Calu3 (cell line): ENCODE results near the gene CALML4. TPM values are rescaled to one million over a fixed set of nuclear protein-coding genes. Genes with fewer than 3 reads are reported as not detected.

Experiments used
- BruUV-seq: library from RNA; stranded (reverse); fragments of 400-500 nt; replicated peaks from 2 replicates; lab custom pipeline; 2021; lab: Mats Ljungman, UMichigan
- CTCF ChIA-PET: fragments of 300-600 bp; sonication (Branson Sonifier 250); formaldehyde crosslinking; loops from one replicate; lab custom pipeline; 2022; ENCODE audit warnings: antibody characterized with exemption; lab: Charles Lee
- DNase-seq: peaks from one replicate; pipeline ENCODE4 v3.0.0; 2022
- H3K27ac Mint-ChIP-seq: one replicate; pipeline ENCODE4 v1.8.0; 2022; ENCODE audit warnings: mixed read lengths; ENCODE audit not compliant: unreplicated experiment
- H3K27me3 Mint-ChIP-seq: one replicate; pipeline ENCODE4 v1.8.0; 2022; ENCODE audit warnings: mixed read lengths; ENCODE audit not compliant: unreplicated experiment
- H3K36me3 Mint-ChIP-seq: one replicate; pipeline ENCODE4 v1.8.0; 2022; ENCODE audit warnings: mild to moderate bottlenecking, moderate library complexity, mixed read lengths; ENCODE audit not compliant: insufficient read depth, unreplicated experiment
- H3K4me1 Mint-ChIP-seq: one replicate; pipeline ENCODE4 v1.8.0; 2022; ENCODE audit warnings: mild to moderate bottlenecking, low read depth, mixed read lengths; ENCODE audit not compliant: unreplicated experiment
- H3K4me3 Mint-ChIP-seq: one replicate; pipeline ENCODE4 v1.8.0; 2022; ENCODE audit warnings: mild to moderate bottlenecking, low read depth, moderate library complexity, mixed read lengths; ENCODE audit not compliant: unreplicated experiment
- H3K9me3 Mint-ChIP-seq: one replicate; pipeline ENCODE4 v1.8.0; 2022; ENCODE audit warnings: low read depth, mixed read lengths; ENCODE audit not compliant: unreplicated experiment
- CTCF ChIP-seq: fragments of 200-600 bp; IDR thresholded peaks from one replicate; pipeline ENCODE4 v1.8.0; 2022; ENCODE audit warnings: antibody characterized with exemption; ENCODE audit not compliant: unreplicated experiment
- intact Hi-C: fragments of 100-400 bp; cut with micrococcal nuclease; formaldehyde crosslinking; loops from one replicate; pipeline ENCODE4 v1.10.0; 2022; ENCODE audit not compliant: unreplicated experiment
- total RNA-seq: library from RNA; stranded (reverse); gene quantifications from 2 replicates; pipeline ENCODE4 v1.2.3, GENCODE V29; 2022

Gene CALML4
- total RNA-seq, 1 experiment from 2014 or later, result 24.1 TPM

DNA sequence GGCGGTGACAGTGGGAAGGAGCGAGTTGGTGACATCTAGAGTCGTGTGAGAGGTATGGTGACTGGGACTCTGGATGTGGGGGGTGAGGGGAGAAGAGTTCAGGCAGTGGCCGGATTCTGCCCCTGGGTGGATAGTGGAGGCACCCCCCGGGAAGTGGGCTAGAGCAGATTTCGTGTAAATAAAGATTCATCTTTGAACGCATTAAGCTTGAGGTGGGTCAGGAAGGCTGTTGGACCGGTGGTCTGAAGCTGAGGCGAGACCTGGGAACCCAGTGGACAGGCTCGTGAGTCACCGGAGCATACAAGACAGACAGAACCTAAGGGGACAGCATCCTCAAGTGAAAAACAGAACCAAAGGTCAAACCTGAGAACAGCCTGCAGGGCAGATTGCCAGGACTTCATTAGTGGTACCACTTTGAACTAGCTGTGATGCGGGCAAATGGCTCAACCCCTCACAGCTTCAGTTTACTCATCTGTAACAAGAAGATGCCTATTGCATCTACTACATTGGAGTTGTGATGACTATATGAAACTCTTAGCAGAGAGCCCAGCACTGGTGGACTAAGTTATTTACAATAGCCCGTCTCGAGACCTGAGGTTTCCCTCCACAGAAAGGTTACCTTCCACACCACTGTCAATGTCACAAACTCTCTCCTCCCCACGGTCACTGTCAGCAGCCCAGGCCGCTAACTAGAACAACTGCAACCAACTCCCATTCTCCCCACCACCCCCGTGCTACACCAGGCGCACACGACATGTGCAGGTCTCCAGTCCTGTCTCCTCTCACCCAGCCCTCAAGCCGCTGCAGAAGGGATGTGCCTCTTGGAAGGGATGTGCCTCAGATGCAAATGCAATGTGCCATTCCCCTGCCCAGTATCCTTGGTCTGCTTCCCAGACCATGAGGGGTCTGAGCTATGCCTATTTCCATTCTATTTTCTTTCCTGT lies 25.3 kb upstream of the CALML4 start:
- Mint-ChIP-seq H3K9me3 (no peaks in the 10 kb centered on the region), H3K27me3 (peaks cover 10% of the 10 kb centered on the region), H3K27ac (no peak overlapping the region), H3K4me3 (peak overlapping the region; percentile 93), H3K4me1 (peaks cover 21% of the 10 kb centered on the region), H3K36me3 (peaks cover 34% of the 10 kb centered on the region)
- DNase-seq, result no peak
- TSS peak; percentile 41 for BruUV-seq
- no peak for TF ChIP-seq CTCF
- CTCF ChIA-PET, result interaction anchor here (0.9 to 2.0 kb wide), 3 partner anchors 23 to 35 kb away, joined by 3 to 10 read pairs (median 4); no protein-coding TSS in a partner anchor
- intact Hi-C loops, result no loop called here

DNA sequence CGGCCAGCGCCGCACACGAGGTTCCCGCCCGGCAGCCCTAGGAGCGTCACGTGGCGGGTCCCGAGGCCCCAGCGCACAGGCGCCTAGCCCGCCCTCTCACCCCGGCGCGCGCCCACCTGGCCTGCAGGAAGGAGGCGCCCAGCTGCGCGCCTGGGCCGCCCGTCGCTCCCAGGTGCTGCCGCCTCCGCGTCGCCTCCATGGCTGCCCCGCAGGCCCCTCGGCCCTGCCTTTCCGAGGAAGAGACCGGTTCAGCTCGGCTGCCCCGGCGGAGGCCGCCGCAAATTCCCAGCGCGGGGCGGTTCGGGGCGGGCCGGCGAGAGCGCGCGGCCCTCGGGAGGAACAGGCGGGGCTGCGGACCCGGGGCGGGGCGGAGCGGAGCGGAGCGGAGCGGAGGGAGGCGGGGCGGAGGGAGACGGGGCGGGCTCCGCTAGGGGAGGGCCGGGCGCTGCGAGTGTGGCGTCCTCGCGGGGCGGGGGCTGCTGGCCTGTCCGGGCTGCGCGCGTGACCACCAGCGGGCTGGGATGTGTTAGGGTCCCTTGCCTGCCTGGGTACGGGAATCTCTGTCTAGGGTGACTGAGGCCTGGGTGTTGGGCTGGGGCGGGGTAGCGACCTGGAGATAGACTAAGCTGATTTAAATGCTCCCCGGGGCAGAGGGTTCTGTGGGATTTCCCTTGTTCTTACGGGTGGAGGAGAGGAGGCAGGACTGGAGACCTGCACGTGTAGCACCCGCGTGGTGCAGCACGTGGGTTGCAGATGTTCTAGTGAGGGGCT lies 24.4 kb upstream of the CALML4 start, which contains the start of gene CLN6:
TSS of gene CLN6 (minus strand) at position 343 of the 771 bp plus-strand sequence. CDS start at position 199, 144 bp downstream.
- TF ChIP-seq CTCF, result no peak
- CTCF ChIA-PET, result interaction anchor here (0.6 to 2.0 kb wide), 5 partner anchors 24 to 77 kb away, joined by 3 to 10 read pairs (median 3); no protein-coding TSS in a partner anchor
- H3K9me3 Mint-ChIP-seq, result no peaks in the 10 kb centered on the region
- peaks cover 34% of the 10 kb centered on the region for H3K36me3 Mint-ChIP-seq
- DNase-seq, result peak; percentile 90
- H3K4me1 Mint-ChIP-seq, result peaks cover 28% of the 10 kb centered on the region
- H3K27me3 Mint-ChIP-seq, result peaks cover 10% of the 10 kb centered on the region
- H3K4me3 Mint-ChIP-seq, result peak within 1 kb of the TSS; percentile 93
- no TSS peak for BruUV-seq
- intact Hi-C loops, result no loop called here
- peak within 1 kb of the TSS; percentile 65 for H3K27ac Mint-ChIP-seq

DNA sequence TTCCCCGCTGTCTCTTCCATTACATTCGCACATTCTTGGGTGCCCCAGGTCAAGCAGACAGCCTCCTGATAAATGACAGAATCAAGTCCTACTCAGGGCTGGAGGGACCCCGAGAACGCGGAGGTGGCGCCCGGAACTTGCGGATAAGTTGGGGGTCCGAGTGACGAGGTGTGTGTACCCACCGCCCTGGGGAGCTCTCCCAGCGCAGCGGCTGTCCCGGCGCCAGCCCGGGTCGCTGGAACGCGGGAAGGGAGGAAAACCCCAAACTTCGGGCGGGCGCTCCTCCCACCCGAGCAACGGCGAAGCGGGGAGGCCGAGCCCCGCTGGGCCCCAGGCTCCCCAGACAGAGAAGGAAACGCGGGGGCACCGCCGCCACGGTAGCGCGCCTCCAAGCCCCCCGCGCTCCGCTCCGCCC lies 23.8 kb upstream of the CALML4 start:
- CTCF ChIA-PET, result interaction anchor here (1.2 to 2.0 kb wide), 2 partner anchors 24 to 78 kb away, joined by 3 to 10 read pairs; no protein-coding TSS in a partner anchor
- TF ChIP-seq CTCF, result no peak
- no peak for DNase-seq
- intact Hi-C loops, result no loop called here
- Mint-ChIP-seq H3K9me3 (no peaks in the 10 kb centered on the region), H3K4me1 (peaks cover 29% of the 10 kb centered on the region), H3K27ac (peak overlapping the region; percentile 65), H3K4me3 (peak overlapping the region; percentile 93), H3K36me3 (peaks cover 34% of the 10 kb centered on the region), H3K27me3 (peaks cover 10% of the 10 kb centered on the region)
- BruUV-seq, result no TSS peak
